Activated naive CD8-positive, alpha-beta T cell treated with anti-CD3 and anti-CD28 coated beads, Interleukin-2, amount 50 U/mL, for 24 hours (primary cell): Measurements from ENCODE around the gene RNLS.
"Not testable (repeated sequence)": the region's sequence is repeated elsewhere in the genome, so short reads cannot be mapped to it uniquely, and the experiment has no call there.

Source experiments
- ATAC-seq: fragments of 150-1000 bp; cut with Tn5 transposase; one replicate; pipeline ENCODE4 v1.10.0; 2021
- DNase-seq: peaks from one replicate; pipeline ENCODE4 v3.0.0; 2021
- H3K27ac Mint-ChIP-seq: one replicate; pipeline ENCODE4 v1.8.0; 2021; ENCODE audit warnings: mild to moderate bottlenecking, mixed read lengths
- H3K27me3 Mint-ChIP-seq: one replicate; pipeline ENCODE4 v1.8.0; 2021; ENCODE audit warnings: mixed read lengths
- H3K36me3 Mint-ChIP-seq: one replicate; pipeline ENCODE4 v1.8.0; 2021; ENCODE audit warnings: low read depth, mixed read lengths
- H3K4me1 Mint-ChIP-seq: one replicate; pipeline ENCODE4 v1.8.0; 2021; ENCODE audit warnings: mixed read lengths
- H3K4me3 Mint-ChIP-seq: one replicate; pipeline ENCODE4 v1.8.0; 2021; ENCODE audit warnings: mild to moderate bottlenecking, moderate library complexity, mixed read lengths
- H3K9me3 Mint-ChIP-seq: one replicate; pipeline ENCODE4 v1.8.0; 2021; ENCODE audit warnings: mixed read lengths

Gene RNLS

DNA sequence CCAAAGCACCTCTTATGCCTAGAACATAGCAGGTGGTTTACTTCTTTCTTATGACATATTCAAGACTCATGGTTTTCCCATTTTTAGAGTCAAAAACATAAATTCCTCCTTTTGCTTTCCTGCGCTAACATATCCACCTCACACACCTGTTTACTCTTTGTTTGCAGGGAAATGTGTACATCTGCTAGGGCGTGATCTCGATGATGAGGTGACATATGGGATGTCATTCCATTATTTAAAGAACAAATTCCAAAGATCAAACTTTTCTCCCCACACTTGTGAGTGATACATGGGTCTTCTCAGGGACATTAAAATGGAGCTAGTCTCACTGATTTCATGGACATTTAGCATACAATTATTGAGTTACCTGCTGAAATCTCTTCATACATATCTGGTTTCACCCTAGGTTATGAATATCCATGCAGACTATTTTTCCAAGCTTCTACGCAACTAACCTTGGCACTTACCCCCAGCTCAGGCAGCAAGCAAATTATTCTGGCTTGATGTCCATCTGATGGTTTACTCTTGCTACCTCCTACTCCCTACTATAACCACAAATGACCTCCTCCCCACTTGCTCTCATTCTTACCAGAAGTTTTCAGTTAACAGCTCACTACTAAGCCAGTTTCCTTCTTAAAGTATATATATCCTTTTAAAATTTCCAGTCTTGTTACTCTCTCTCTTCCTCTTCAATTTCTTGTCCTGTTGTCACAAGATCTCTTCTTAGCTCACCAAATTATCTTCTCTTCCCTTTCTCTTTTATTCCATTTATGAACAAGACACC, 208.5 kb downstream of the RNLS start:
- ATAC-seq = no peak

DNA sequence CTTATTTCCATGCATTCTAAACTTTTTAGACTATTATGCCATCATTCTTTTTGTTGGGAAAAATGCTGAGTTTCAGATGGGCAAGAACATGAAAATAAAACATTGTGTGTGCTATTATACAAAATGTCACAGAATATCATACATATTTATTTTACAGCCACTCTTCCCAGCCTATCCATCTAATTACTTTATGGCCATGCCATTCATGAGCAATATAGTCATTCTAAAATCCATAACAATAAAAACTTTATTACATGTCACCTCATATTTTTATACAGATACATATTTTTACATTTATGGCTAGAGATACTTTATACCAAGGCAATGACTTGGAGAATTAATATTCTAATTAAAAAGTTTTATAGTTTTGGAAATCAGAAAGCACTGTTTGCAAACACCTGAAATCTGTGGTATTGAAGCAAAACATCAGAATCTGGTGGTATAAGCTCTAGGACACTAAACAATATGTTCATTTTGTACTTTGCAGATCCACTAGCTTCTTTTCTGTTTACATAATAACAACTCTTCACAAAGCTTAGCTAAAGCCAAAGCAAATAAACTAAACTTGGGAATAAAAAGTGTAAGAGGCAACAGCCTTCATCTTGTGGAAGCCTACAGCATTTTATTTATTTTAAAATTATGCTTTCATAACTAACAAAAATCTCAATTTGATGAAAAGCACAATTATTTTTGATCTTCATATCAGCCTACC, 210.1 kb downstream of the RNLS start:
- peaks cover 7% of the 10 kb centered on the region for H3K4me1 Mint-ChIP-seq
- no peaks in the 10 kb centered on the region for H3K27me3 Mint-ChIP-seq
- ATAC-seq = no peak
- no peaks in the 10 kb centered on the region for H3K36me3 Mint-ChIP-seq
- no peak overlapping the region for H3K4me3 Mint-ChIP-seq
- DNase-seq = no peak
- H3K27ac Mint-ChIP-seq = no peak overlapping the region
- no peaks in the 10 kb centered on the region for H3K9me3 Mint-ChIP-seq

More for the DNA sequence above, 208.5 kb downstream of the RNLS start:
- H3K4me1 Mint-ChIP-seq = peaks cover 7% of the 10 kb centered on the region
- no peaks in the 10 kb centered on the region for H3K27me3 Mint-ChIP-seq
- H3K9me3 Mint-ChIP-seq = no peaks in the 10 kb centered on the region
- H3K27ac Mint-ChIP-seq = no peak overlapping the region
- H3K36me3 Mint-ChIP-seq = no peaks in the 10 kb centered on the region
- no peak overlapping the region for H3K4me3 Mint-ChIP-seq
- DNase-seq = no peak

DNA sequence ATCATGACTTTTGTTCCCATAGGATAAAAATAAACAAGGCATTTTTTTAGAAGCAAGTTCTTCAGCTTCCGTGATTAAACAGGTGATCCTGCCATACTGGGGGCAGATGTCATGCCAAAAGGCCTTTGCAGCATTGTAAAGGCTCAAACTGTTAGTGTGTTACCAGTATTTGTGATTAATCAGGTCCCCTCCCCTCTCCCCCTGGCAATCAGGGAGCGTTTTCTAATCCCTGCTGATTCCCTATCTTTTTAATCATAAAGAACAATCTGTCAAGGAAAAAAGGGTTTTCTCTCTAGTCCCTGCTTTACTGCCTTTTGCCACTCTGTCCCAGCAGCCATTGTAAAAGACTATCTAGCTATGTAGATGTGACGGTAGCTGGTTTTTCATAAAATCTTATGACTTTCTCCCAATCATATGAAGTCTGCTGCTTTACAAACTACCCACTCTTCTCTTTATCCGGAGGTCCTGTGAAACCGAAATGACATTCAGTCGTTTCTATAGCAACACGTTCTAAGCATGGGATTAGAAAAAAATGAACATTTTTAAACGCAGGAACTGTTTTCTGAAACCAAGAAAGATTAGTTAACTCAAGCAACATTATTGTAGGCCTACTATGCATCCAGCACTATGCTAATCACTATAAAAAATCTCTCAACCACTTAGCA, 210.9 kb downstream of the RNLS start:
- Mint-ChIP-seq H3K4me1 (peaks cover 7% of the 10 kb centered on the region), H3K4me3 (no peak overlapping the region), H3K36me3 (no peaks in the 10 kb centered on the region), H3K27ac (no peak overlapping the region), H3K27me3 (no peaks in the 10 kb centered on the region), H3K9me3 (no peaks in the 10 kb centered on the region)
- ATAC-seq (no peak), DNase-seq (no peak)

DNA sequence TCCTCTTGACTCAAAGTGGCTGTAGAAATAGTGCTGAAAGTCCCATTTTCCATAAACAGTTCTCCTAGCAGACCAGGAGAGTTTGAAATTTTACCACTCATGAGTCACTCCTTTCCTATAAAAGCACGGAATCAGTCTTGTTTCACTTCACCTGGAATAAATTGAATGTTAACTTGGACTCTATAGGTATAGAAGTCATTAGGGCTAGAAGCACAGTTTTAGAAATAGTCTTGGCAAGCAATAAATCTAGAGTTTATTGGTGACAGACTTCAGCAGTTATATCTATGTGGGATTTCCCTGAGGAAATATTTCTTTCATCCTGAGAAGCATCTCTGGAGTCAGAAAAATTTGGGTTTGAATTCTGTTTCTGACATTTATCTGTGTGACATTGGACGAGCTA, 212.4 kb downstream of the RNLS start:
- peaks cover 5% of the 10 kb centered on the region for H3K4me1 Mint-ChIP-seq
- H3K9me3 Mint-ChIP-seq = no peaks in the 10 kb centered on the region
- H3K4me3 Mint-ChIP-seq = no peak overlapping the region

DNA sequence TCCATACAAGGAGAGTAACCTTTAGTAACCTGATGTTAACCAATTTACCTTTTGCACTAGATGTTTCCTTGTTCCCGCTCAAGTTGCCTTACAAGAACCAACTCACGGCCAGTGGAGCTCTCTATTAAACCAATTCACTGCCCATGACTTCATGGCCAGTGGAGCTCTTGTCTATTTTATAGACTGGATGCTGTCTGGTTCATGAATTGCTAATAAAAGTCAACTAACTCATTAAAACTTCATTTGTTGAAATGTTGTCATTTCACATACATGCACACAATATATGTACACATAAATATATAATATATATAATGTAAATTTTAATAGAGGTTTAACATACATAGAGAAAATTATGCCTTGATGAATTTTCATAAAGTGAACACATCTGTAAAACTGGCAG, 216.3 kb downstream of the RNLS start:
- Mint-ChIP-seq H3K27me3 (no peaks in the 10 kb centered on the region), H3K36me3 (no peaks in the 10 kb centered on the region), H3K27ac (no peak overlapping the region), H3K9me3 (no peaks in the 10 kb centered on the region), H3K4me1 (no peaks in the 10 kb centered on the region), H3K4me3 (no peak overlapping the region)
- no peak for ATAC-seq
- no peak for DNase-seq

More for the DNA sequence above, 212.4 kb downstream of the RNLS start:
- ATAC-seq (no peak), DNase-seq (no peak)
- Mint-ChIP-seq H3K36me3 (no peaks in the 10 kb centered on the region), H3K27ac (no peak overlapping the region), H3K27me3 (no peaks in the 10 kb centered on the region)

DNA sequence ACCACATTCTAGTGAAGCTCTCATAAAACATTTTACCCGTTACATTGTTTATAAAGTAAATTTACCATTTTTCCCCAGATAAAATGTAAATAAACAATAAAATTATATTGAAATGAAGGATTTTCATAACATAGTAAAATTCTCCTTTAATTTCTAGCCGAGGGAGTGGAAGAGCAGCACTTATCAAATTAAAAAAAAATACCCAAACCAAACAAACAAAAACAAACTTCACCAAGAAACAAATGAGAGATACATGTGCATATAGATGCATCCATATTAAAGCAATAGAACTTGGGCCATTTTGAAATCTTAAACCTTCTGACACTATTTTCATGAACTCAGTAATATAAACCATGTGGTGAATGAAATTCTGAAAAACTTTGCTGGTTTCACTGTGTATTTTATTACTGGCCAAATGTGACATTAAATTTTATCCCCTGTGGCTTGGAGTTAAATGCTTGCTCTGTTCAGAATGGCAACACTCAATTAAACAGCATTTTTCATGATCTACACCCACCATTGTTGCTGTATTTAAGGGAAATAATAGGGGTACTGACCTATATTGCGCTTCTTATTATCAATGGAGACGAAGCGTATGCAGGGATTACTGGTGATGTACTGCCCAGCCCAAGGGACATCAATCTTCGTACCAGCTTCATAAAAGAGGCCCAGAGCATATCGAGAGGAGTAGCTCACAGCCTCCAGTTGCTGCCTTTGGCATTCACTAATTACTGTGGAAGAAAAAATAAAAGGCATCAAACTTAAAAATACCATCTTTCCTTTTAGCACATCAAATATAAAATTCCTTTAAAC, 220.9 kb downstream of the RNLS start:
- no peak overlapping the region for H3K4me3 Mint-ChIP-seq
- no peak overlapping the region for H3K27ac Mint-ChIP-seq
- H3K36me3 Mint-ChIP-seq = no peaks in the 10 kb centered on the region
- H3K9me3 Mint-ChIP-seq = no peaks in the 10 kb centered on the region
- no peak for DNase-seq
- ATAC-seq = no peak
- no peaks in the 10 kb centered on the region for H3K27me3 Mint-ChIP-seq
- no peaks in the 10 kb centered on the region for H3K4me1 Mint-ChIP-seq

DNA sequence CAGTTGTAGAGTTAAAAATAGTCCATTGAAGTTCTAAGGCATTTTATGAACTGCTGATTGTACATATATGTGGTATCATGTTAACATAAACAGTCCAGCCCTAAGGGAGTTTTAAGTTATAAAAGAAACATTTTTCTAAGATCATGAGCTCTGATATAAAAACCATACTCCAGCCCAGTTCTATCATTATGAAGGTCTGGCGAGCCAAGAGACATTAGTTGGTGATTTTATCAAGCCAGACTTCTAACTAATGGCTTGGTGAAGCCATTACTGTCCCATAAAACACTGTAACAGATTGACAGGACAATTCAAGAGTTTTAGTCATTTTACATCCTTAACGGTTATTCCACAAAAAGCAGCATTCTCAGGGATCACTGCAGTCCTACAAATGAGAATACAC, 221.6 kb downstream of the RNLS start:
- DNase-seq (no peak), ATAC-seq (no peak)
- no peak overlapping the region for H3K4me3 Mint-ChIP-seq
- H3K27ac Mint-ChIP-seq = no peak overlapping the region
- no peaks in the 10 kb centered on the region for H3K9me3 Mint-ChIP-seq
- H3K4me1 Mint-ChIP-seq = no peaks in the 10 kb centered on the region
- no peaks in the 10 kb centered on the region for H3K36me3 Mint-ChIP-seq
- no peaks in the 10 kb centered on the region for H3K27me3 Mint-ChIP-seq

DNA sequence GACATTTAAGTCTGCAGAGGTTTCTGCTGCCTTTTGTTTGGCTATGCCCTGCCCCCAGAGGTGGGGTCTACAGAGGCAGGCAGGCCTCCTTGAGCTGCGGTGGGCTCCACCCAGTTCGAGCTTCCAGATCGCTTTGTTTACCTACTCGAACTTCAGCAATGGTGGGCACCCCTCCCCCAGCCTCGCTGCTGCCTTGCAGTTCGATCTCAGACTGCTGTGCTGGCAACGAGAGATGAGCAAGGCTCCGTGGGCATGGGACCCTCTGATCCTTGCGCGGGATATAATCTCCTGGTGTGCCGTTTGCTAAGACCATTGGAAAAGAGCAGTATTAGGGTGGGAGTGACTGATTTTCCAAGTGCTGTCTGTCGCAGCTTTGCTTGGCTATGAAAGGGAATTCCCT, 227.4 kb downstream of the RNLS start:
- not testable (repeated sequence) for ATAC-seq, H3K9me3 Mint-ChIP-seq, DNase-seq, H3K4me3 Mint-ChIP-seq, H3K4me1 Mint-ChIP-seq, H3K27ac Mint-ChIP-seq, H3K36me3 Mint-ChIP-seq, H3K27me3 Mint-ChIP-seq

DNA sequence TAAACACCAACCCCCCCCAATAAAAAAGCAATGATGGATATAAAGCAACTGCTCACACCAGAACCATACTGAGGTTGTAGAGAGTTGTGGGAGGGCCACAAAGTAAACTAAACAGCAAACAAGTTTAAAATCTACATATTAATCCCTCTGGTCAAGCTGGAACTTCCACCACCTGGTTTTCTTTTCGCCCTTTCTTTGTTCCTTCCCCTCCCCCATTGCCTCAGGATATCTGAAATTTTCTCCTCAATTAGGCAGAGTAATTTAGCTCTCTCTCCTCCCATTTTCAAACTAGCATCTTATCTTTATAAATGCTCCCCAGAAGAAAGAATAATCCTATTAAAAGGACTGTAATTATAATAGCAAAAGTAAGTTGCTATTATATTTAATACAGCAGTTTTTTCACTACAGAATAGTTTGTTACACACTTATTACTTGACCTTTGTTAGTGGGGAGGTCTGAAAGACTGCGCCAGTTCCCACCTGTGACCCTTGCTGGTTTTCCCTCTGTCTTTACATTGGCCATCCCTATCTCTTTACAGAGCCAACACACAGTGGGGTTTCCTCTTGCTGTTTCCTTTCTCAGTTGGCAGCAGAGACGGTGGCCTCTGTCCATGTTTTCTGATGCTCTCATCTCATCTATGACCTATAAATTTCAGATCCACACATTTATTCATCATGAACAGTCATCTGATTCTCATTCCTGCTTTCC, 235.4 kb downstream of the RNLS start:
- H3K27ac Mint-ChIP-seq = no peak overlapping the region
- H3K4me3 Mint-ChIP-seq = no peak overlapping the region

DNA sequence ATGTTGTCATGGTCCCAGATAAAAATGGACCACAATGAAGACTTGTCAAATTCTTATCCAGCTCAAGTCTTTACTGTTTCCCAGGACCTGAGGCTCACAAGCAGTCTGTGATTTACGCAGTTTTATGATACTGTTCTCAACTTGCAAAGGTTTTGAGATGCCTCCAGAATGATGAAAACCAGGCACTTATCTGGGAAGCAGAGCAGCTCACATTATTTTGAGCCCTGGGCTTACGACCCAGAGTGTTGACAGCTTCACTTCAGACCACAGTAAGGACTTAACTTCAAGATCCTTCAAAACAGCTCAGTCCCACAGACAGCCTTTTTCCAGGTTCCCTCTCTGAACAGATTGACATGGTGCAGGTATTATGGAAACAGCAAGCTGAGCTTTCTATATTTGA, 236.1 kb downstream of the RNLS start:
- H3K9me3 Mint-ChIP-seq = peaks cover 5% of the 10 kb centered on the region

More for the DNA sequence above, 235.4 kb downstream of the RNLS start:
- ATAC-seq (no peak), DNase-seq (no peak)
- Mint-ChIP-seq H3K4me1 (peaks cover 5% of the 10 kb centered on the region), H3K27me3 (no peaks in the 10 kb centered on the region), H3K36me3 (no peaks in the 10 kb centered on the region), H3K9me3 (peaks cover 2% of the 10 kb centered on the region)

DNA sequence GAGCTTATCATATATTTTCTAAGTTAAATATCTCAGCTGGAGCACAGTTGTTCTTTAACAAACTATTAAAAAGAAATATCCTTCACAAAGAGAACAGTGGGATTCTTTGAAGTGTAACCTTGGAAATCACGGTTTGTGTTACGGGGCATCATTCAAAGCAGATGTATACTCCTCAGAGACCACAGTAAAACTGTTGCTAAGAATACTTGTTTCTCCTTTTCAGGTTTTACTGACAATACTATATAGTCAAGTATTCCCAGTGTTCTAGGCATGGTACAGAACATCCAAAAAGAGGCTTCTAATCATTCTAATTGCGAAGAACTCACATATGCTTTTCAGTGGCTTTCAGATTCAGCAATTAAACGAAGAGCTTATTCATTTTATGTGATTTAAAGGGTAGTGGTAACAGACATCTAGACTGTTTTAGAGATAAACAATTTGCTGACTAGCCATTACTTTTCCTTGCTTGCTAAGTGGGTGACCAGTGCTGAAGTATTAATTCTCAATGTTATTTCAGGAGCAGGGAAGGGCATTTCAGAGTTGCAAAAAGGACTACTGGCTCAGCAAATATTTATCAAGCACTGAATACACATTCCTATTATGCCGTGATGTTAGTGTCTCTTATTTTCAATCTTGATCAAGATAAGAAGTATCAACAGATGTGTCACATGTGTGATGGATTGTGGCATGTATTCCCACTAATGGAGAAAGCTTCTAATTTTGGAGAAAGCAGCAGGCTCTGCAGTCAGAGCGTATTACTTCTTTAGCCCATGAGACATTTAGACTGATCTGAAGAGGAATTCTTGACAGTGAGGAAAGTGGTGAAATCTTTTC, 236.8 kb downstream of the RNLS start:
- DNase-seq (no peak), ATAC-seq (no peak)
- H3K4me3 Mint-ChIP-seq = no peak overlapping the region
- H3K27ac Mint-ChIP-seq = no peak overlapping the region
- H3K9me3 Mint-ChIP-seq = peaks cover 5% of the 10 kb centered on the region
- peaks cover 5% of the 10 kb centered on the region for H3K4me1 Mint-ChIP-seq
- H3K36me3 Mint-ChIP-seq = no peaks in the 10 kb centered on the region
- H3K27me3 Mint-ChIP-seq = no peaks in the 10 kb centered on the region

More for the DNA sequence above, 236.1 kb downstream of the RNLS start:
- ATAC-seq (no peak), DNase-seq (no peak)
- Mint-ChIP-seq H3K36me3 (no peaks in the 10 kb centered on the region), H3K27ac (no peak overlapping the region), H3K4me1 (peaks cover 5% of the 10 kb centered on the region), H3K4me3 (no peak overlapping the region), H3K27me3 (no peaks in the 10 kb centered on the region)

DNA sequence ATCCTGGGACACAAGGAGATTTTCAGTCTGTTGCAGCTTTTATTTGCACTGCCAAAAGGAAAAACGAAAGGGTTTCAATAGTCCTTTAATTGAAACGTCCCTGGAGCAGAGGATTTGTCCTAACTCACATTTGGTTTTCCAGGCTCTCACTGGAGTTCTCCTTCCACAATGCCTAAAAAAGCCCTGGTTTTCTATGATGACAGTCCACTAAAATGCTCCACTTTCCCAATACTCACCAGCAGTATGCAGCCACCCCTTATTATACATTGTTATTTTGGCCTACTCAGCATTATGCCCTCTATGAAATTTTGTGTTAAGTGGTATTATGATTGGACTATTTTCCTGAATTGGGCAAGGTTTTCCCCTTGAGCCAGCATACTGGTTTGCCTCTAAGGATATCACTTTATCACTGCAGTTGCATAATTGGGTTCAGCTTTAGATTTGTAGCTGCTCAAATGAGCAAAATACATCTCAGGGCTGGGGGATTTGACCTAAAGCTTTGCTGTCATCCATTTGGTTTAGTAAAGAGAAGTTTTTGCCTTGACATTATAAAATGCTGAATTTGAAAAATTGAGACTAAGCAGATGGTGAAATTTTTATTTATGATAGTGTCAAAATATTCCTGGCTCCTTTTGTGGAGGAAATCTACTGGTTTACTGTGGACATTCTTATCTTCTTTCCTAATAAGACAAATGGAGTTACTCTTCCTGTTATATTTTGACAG, 239.2 kb downstream of the RNLS start:
- Mint-ChIP-seq H3K27me3 (no peaks in the 10 kb centered on the region), H3K9me3 (peaks cover 5% of the 10 kb centered on the region), H3K4me3 (no peak overlapping the region), H3K36me3 (no peaks in the 10 kb centered on the region), H3K4me1 (peaks cover 5% of the 10 kb centered on the region), H3K27ac (no peak overlapping the region)
- ATAC-seq = no peak
- DNase-seq = no peak
